Fibroblast of pulmonary artery (primary cell): Measurements from ENCODE around the gene RBM28.
A peak's percentile ranks its signal among the peaks of the same experiment; 100 is the strongest.

Source experiments
- DNase-seq: peaks from one replicate; pipeline ENCODE4 v3.0.0-alpha.2; 2010; ENCODE audit warnings: low read depth
- H3K4me3 ChIP-seq: replicated peaks from 2 replicates; pipeline ENCODE4 v1.5.1; 2011; ENCODE audit warnings: low read depth, mild to moderate bottlenecking, control low read depth, low read length, moderate library complexity
- TF ChIP-seq, protein P1 (sequence below): IDR thresholded peaks from 2 replicates; pipeline ENCODE4 v1.5.1; 2011; ENCODE audit warnings: mild to moderate bottlenecking, control low read depth, low read length, inconsistent platforms; ENCODE audit errors: missing control alignments

The RBM28 gene

DNA sequence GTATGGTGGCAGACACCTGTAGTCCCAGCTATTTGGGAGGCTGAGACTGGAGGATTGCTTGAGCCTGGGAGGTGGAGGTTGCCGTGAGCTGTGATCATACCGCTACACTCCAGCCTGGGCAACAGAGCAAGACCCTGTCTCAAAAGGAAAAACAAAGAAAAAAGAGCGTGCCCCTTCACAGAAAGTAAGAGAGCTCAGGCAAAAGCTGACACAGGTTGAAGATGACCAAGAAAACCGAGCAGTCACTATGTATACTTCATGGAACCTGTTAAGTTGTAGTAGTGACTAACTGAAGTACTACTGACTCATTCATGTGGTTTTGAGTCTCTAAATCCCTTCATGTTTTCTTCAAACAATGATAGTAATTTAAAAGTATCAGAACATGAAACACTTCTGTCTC lies 19.0 kb upstream of the RBM28 start:
- H3K4me3 ChIP-seq, result no peak overlapping the region
- TF ChIP-seq, protein P1, sequence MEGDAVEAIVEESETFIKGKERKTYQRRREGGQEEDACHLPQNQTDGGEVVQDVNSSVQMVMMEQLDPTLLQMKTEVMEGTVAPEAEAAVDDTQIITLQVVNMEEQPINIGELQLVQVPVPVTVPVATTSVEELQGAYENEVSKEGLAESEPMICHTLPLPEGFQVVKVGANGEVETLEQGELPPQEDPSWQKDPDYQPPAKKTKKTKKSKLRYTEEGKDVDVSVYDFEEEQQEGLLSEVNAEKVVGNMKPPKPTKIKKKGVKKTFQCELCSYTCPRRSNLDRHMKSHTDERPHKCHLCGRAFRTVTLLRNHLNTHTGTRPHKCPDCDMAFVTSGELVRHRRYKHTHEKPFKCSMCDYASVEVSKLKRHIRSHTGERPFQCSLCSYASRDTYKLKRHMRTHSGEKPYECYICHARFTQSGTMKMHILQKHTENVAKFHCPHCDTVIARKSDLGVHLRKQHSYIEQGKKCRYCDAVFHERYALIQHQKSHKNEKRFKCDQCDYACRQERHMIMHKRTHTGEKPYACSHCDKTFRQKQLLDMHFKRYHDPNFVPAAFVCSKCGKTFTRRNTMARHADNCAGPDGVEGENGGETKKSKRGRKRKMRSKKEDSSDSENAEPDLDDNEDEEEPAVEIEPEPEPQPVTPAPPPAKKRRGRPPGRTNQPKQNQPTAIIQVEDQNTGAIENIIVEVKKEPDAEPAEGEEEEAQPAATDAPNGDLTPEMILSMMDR, result no peak
- no peak for DNase-seq

DNA sequence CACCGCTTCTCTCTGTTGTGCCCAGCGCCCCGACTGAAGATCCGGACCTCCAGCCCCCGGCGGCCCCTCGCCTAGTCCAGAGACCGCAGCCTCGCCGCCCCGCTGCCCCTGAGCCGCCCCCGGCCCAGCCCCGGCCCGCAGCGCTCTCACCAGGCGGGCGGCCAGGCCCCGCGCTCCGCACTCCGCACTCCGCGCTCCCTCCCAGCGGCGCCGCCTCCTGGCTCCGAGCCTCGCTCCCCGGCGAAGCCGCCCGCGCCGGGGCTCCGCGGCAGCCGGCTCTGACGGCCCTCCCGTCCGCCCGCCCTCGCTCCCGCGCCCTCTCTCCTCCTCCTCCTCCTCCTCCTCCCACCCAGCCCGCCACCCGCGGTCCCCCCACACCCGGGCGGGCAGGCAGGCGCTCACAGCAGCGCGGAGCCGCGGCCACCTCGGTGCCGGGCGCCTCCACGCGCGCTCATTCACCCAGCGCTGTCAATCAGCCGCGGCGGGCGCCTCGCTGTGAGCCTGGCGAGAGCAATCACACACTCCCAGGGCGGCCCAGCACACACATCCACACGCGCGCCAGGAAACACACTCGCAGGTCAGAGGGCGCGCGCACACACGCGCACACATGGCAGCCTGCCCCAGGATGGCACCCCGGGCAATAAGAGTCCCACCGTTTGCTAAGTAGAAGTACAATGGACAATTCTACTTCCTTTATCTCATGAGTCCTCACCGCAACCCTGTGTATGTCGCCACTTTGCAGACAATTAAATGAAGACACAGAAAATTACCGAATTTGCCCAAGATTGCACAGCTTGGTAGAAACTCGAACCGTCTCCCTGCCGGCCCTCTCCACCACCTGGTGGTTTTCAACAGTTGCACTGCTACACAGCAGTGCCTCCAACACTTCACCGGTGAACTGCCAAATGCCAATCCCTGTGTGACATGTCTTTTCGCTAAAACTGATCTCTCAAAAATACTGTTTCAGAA lies 18.0 kb upstream of the RBM28 start, which contains the start of gene PRRT4:
PRRT4 (minus strand) TSS at position 280 of the 969 bp plus-strand sequence.
- DNase-seq, result no peak
- H3K4me3 ChIP-seq, result peak within 1 kb of the TSS; percentile 44
- TF ChIP-seq, protein P1, result peak; percentile 1

GRCh38 chr7:128360359-128360678 lies 16.6 kb upstream of the RBM28 start:
- H3K4me3 ChIP-seq, result no peak overlapping the region

DNA sequence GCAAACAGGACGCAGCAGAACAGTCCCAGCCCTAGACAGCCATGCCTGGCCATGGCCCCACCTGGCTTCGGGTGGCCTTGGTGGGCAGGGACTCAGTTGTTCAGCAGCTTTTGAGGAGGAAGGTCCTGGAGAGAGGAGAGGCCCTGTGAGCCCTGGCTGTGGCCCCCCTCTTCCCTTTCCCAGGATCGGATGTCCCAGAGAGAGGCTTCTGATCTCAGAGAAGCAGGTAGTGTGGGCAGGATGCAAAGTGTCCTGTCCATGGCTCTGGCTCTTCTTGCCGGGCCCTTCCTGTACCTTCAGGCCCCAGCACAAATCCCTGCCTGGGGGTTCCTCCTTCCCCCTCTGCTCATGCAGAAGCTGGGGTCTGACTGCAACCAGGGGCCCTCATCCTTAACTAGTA lies 16.2 kb upstream of the RBM28 start:
- DNase-seq, result no peak
- no peak overlapping the region for H3K4me3 ChIP-seq
- TF ChIP-seq, protein P1, result no peak

More at GRCh38 chr7:128360359-128360678, 16.6 kb upstream of the RBM28 start:
- TF ChIP-seq, protein P1, result no peak
- no peak for DNase-seq

DNA sequence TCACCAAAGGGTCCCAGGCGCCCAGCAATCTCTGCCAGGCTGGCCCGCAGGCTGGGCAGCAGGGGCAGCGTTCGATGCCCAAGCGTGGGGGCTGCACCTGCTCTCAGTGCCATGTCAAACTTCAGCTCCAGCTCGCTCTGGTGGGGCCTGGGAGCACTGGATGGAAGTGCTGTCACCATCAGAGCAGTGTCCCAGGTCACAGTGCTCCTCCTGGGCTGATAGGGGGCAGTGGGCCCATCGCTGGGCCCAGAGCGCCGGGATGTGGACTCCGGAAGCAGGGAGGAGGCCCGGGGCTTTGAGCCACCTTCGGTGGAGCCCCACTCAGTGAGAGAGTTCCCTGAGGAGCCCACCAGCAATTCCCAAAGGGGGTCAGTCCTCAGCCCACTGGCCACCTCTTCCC lies 15.6 kb upstream of the RBM28 start:
- no peak for DNase-seq
- H3K4me3 ChIP-seq, result no peak overlapping the region
- TF ChIP-seq, protein P1, result no peak

DNA sequence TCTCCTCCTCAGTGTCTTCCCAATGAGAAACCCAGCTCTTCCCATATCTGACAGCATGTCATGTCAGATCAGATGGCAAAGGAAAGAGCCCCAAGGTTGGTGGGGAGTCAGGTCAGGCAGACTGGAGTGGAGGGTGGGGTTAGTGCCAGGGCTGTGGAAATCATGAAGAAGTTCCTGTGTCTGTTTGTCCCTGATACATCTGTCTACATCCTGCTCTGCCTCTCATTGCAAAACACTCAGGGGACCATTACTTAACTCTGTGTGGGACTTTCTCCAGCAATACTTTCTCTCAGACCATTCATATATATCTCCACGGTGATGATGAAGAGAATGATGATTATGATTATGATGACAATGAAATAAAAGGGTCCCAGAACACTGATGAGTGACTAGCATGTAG lies 14.5 kb upstream of the RBM28 start:
- DNase-seq, result no peak
- TF ChIP-seq, protein P1, result no peak
- H3K4me3 ChIP-seq, result no peak overlapping the region
